Measurements from ENCODE around the gene CLDN11. TPM values are rescaled to one million over a fixed set of nuclear protein-coding genes. Genes with fewer than 3 reads are reported as not detected.

The CLDN11 gene
- total RNA-seq, 1 donor from 2014 or later: 185 TPM

GRCh38 chr3:170470063-170471016, 51.7 kb downstream of the CLDN11 start:
- DNase-seq (ENCODE audit: low read depth in 2 of 2): no peak

- DNase-seq (ENCODE audit: low read depth in 2 of 2): no peak
Observed at GRCh38 chr3:170471149-170471548, 52.5 kb downstream of the CLDN11 start.

- DNase-seq (ENCODE audit: low read depth in 2 of 2): no peak
Observed at GRCh38 chr3:170473358-170473757, 54.7 kb downstream of the CLDN11 start.

GRCh38 chr3:170475092-170475685, 56.5 kb downstream of the CLDN11 start:
- no peak for DNase-seq (ENCODE audit: low read depth in 2 of 2)

- DNase-seq (ENCODE audit: low read depth in 2 of 2): peak in 1 of 2 donors; percentile 19
Observed at GRCh38 chr3:170476291-170476690, 57.6 kb downstream of the CLDN11 start.

- DNase-seq (ENCODE audit: low read depth in 2 of 2): no peak
Observed at GRCh38 chr3:170477395-170477794, 58.7 kb downstream of the CLDN11 start.

GRCh38 chr3:170480111-170480510, 61.4 kb downstream of the CLDN11 start:
- no peak for DNase-seq (ENCODE audit: low read depth in 2 of 2)

GRCh38 chr3:170482199-170482598, 63.5 kb downstream of the CLDN11 start:
- DNase-seq (ENCODE audit: low read depth in 2 of 2): no peak

GRCh38 chr3:170483485-170484262, 65.0 kb downstream of the CLDN11 start:
- no peak for DNase-seq (ENCODE audit: low read depth in 2 of 2)

Other genes with a start within 250 kb of the CLDN11 start
- 9.6 and 16.8 TPM in 2 replicates for gene PHC3, start 237.1 kb upstream of the CLDN11 start, total RNA-seq
- gene PRKCI, start 196.4 kb upstream of the CLDN11 start, total RNA-seq: 22.9 and 23.4 TPM in 2 replicates
- 52.9 and 88.1 TPM in 2 replicates for gene SKIL, start 61.2 kb upstream of the CLDN11 start, total RNA-seq
- under 0.01 and 0.13 TPM in 2 replicates for gene SLC7A14, start 167.2 kb downstream of the CLDN11 start, total RNA-seq

Data from dermis microvascular lymphatic vessel endothelial cell (primary cell).